GM12878 (cell line): ENCODE measurements around the gene MPEG1. TPM values are rescaled to one million over a fixed set of nuclear protein-coding genes. Genes with fewer than 3 reads are reported as not detected.

Experiments
- ATF7 ChIP-seq: fragments of 450-650 bp; IDR thresholded peaks from 2 replicates; pipeline ENCODE4 v1.6.1; 2016; ENCODE audit warnings: low read depth, mild to moderate bottlenecking
- CBX3 ChIP-seq: fragments of 200-600 bp; sonication (generic); IDR thresholded peaks from 2 replicates; pipeline ENCODE4 v1.6.1; 2016; ENCODE audit warnings: low read depth, borderline replicate concordance
- EGR1 ChIP-seq, 2 experiments: IDR thresholded peaks; 1 replicate in 1 of 2; 2 replicates in 1 of 2; pipeline ENCODE4 v1.6.1; 2011 to 2012; ENCODE audit warnings: low read depth in 2 of 2, low read length in 2 of 2, borderline replicate concordance in 1 of 2, mild to moderate bottlenecking in 1 of 2, moderate library complexity in 1 of 2
- ESRRA ChIP-seq: IDR thresholded peaks from 2 replicates; pipeline ENCODE4 v1.6.1; 2012; ENCODE audit warnings: mild to moderate bottlenecking, low read length, improper control_type of control experiment
- IKZF2 ChIP-seq, 2 experiments: fragments of 450-650 bp; IDR thresholded peaks; 2 replicates each; pipeline ENCODE4 v1.6.1; 2017; ENCODE audit warnings: mild to moderate bottlenecking in 2 of 2, moderate library complexity in 2 of 2
- LARP7 ChIP-seq: fragments of 450-650 bp; IDR thresholded peaks from 2 replicates; pipeline ENCODE4 v1.6.1; 2017; ENCODE audit warnings: mild to moderate bottlenecking
- MEF2A ChIP-seq: IDR thresholded peaks from 2 replicates; pipeline ENCODE4 v1.6.1; 2011; ENCODE audit warnings: low read depth, mild to moderate bottlenecking, low read length, moderate library complexity; ENCODE audit not compliant: insufficient read depth
- MTA2 ChIP-seq: fragments of 450-650 bp; IDR thresholded peaks from 2 replicates; pipeline ENCODE4 v1.6.1; 2016; ENCODE audit warnings: low read depth, mild to moderate bottlenecking, moderate library complexity
- MXI1 ChIP-seq: fragments of 150-350 bp; IDR thresholded peaks from 2 replicates; pipeline ENCODE4 v1.6.1; 2011; ENCODE audit warnings: low read depth, mild to moderate bottlenecking, inconsistent platforms, low read length, improper control_type of control experiment
- MYC ChIP-seq: IDR thresholded peaks from 2 replicates; pipeline ENCODE4 v1.6.1; 2011; ENCODE audit warnings: mild to moderate bottlenecking, low read length, moderate library complexity, inconsistent platforms; ENCODE audit not compliant: insufficient read depth, insufficient replicate concordance, insufficient read length, severe bottlenecking
- NBN ChIP-seq: fragments of 450-650 bp; IDR thresholded peaks from 2 replicates; pipeline ENCODE4 v1.6.1; 2016
- NFYB ChIP-seq: IDR thresholded peaks from 2 replicates; pipeline ENCODE4 v1.6.1; 2011; ENCODE audit warnings: low read depth, mild to moderate bottlenecking, low read length, improper control_type of control experiment, moderate library complexity; ENCODE audit not compliant: insufficient read depth
- NR2C1 ChIP-seq: fragments of 450-650 bp; IDR thresholded peaks from 2 replicates; pipeline ENCODE4 v1.6.1; 2017; ENCODE audit warnings: antibody characterized with exemption, mild to moderate bottlenecking, moderate library complexity
- NR2C2 ChIP-seq: IDR thresholded peaks from 2 replicates; pipeline ENCODE4 v1.6.1; 2011; ENCODE audit warnings: borderline replicate concordance, low read depth; ENCODE audit not compliant: control insufficient read depth, insufficient read length
- PBX3 ChIP-seq: IDR thresholded peaks from 2 replicates; pipeline ENCODE4 v1.6.1; 2011; ENCODE audit warnings: mild to moderate bottlenecking, low read depth, low read length, moderate library complexity; ENCODE audit not compliant: insufficient replicate concordance
- SIN3A ChIP-seq: IDR thresholded peaks from 2 replicates; pipeline ENCODE4 v1.6.1; 2012; ENCODE audit warnings: low read depth, low read length, improper control_type of control experiment
- SREBF2 ChIP-seq: IDR thresholded peaks from 2 replicates; pipeline ENCODE4 v1.6.1; 2012; ENCODE audit warnings: mild to moderate bottlenecking, low read length
- TCF7 ChIP-seq: IDR thresholded peaks from 2 replicates; pipeline ENCODE4 v1.6.1; 2014; ENCODE audit warnings: antibody characterized with exemption, borderline replicate concordance
- ZNF274 ChIP-seq: IDR thresholded peaks from one replicate; pipeline ENCODE4 v1.8.0; 2011; ENCODE audit not compliant: insufficient read length, insufficient read depth
- polyA plus RNA-seq, 11 experiments: library from polyadenylated mRNA; depleted of rRNA in 4 of 11; unstranded in 6 of 11; stranded (reverse) in 5 of 11; fragments of >200 nt; fragmentation: Nextera tagmentation in 4 of 11; fragmentation: Illumina TruSeq in 1 of 11; extraction: Ambion mirVana in 4 of 11; extraction: Trizol in 1 of 11; gene quantifications; 1 replicate in 1 of 11; 2 replicates in 10 of 11; pipeline versions ENCODE4 v1.2.1 to v1.2.3, GENCODE V29; 2011 to 2016; ENCODE audit warnings: inconsistent platforms in 2 of 11, missing spikeins in 2 of 11, low read depth in 1 of 11
- total RNA-seq, 4 experiments: library from RNA; depleted of rRNA in 3 of 4; stranded (reverse); fragments of >200 nt in 3 of 4; fragmentation: Illumina TruSeq in 1 of 4; extraction: Trizol in 1 of 4; gene quantifications; 2 replicates each; pipeline versions ENCODE4 v1.2.1 to v1.2.3, GENCODE V29; 2013 to 2021
- TF ChIP-seq, protein P1 (sequence below), 3 experiments: IDR thresholded peaks in 2 of 3; conservative IDR thresholded peaks in 1 of 3; 2 replicates each; pipeline ENCODE4 v1.5.1; 2011; ENCODE audit warnings: low read depth in 3 of 3, low read length in 3 of 3, mild to moderate bottlenecking in 3 of 3, control low read depth in 2 of 3, moderate library complexity in 2 of 3, inconsistent platforms in 1 of 3, mixed read lengths in 1 of 3; ENCODE audit not compliant: control insufficient read depth in 2 of 3, insufficient read depth in 1 of 3; ENCODE audit errors: extremely low read depth in 1 of 3
- TF ChIP-seq, protein P2 (sequence below): fragments of 450-650 bp; IDR thresholded peaks from 2 replicates; pipeline ENCODE4 v1.6.1; 2017; ENCODE audit warnings: mild to moderate bottlenecking, low read depth, inconsistent platforms; ENCODE audit not compliant: poor library complexity, severe bottlenecking
- TF ChIP-seq, protein P3 (sequence below): fragments of 450-650 bp; IDR thresholded peaks from 2 replicates; pipeline ENCODE4 v1.6.1; 2018; ENCODE audit warnings: borderline replicate concordance, mild to moderate bottlenecking; ENCODE audit not compliant: partially characterized antibody

MPEG1 gene
- total and polyA plus RNA-seq, 10 of the 15 experiments (the other 5 are each of a cell fraction or from before 2014, with no cell fraction given) = 1.3 to 15.6 (median 11.7) TPM; not detected in 1

GRCh38 chr11:59212744-59213631 lies at the start of gene MPEG1 (continued):
- TF ChIP-seq, protein P1, sequence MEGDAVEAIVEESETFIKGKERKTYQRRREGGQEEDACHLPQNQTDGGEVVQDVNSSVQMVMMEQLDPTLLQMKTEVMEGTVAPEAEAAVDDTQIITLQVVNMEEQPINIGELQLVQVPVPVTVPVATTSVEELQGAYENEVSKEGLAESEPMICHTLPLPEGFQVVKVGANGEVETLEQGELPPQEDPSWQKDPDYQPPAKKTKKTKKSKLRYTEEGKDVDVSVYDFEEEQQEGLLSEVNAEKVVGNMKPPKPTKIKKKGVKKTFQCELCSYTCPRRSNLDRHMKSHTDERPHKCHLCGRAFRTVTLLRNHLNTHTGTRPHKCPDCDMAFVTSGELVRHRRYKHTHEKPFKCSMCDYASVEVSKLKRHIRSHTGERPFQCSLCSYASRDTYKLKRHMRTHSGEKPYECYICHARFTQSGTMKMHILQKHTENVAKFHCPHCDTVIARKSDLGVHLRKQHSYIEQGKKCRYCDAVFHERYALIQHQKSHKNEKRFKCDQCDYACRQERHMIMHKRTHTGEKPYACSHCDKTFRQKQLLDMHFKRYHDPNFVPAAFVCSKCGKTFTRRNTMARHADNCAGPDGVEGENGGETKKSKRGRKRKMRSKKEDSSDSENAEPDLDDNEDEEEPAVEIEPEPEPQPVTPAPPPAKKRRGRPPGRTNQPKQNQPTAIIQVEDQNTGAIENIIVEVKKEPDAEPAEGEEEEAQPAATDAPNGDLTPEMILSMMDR (IDR thresholded peaks at IDR 0.05 in 2 of 3, conservative IDR thresholded peaks at IDR 0.05 in 1 of 3; ENCODE audit: control insufficient read depth in 2 of 3, extremely low read depth in 1 of 3, insufficient read depth in 1 of 3, low read depth in 3 of 3, low read length in 3 of 3) = no peak
- TF ChIP-seq IKZF2 (IDR thresholded peaks at IDR 0.05) (peak; percentile 61 to 65; a peak in 3 of 4 replicates), CBX3 (no peak), SREBF2 (no peak), NR2C1 (no peak), MEF2A (no peak), PBX3 (no peak), NBN (0 out of 2 replicates have a peak, but pooled peaks have one; percentile 20), LARP7 (no peak), ATF7 (no peak), NR2C2 (no peak), EGR1 (IDR thresholded peaks at IDR 0.05; ENCODE audit: borderline replicate concordance in 1 of 2, low read depth in 2 of 2, low read length in 2 of 2) (0 out of 3 replicates have a peak, but pooled peaks of 1 of the 2 experiments have one; percentile 2), ESRRA (no peak), MYC (no peak), MTA2 (peak; percentile 55), TCF7 (no peak), SIN3A (no peak), ZNF274 (no peak), MXI1 (no peak), NFYB (no peak)
- TF ChIP-seq, protein P2, sequence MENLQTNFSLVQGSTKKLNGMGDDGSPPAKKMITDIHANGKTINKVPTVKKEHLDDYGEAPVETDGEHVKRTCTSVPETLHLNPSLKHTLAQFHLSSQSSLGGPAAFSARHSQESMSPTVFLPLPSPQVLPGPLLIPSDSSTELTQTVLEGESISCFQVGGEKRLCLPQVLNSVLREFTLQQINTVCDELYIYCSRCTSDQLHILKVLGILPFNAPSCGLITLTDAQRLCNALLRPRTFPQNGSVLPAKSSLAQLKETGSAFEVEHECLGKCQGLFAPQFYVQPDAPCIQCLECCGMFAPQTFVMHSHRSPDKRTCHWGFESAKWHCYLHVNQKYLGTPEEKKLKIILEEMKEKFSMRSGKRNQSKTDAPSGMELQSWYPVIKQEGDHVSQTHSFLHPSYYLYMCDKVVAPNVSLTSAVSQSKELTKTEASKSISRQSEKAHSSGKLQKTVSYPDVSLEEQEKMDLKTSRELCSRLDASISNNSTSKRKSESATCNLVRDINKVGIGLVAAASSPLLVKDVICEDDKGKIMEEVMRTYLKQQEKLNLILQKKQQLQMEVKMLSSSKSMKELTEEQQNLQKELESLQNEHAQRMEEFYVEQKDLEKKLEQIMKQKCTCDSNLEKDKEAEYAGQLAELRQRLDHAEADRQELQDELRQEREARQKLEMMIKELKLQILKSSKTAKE = no peak
- TF ChIP-seq, protein P3, sequence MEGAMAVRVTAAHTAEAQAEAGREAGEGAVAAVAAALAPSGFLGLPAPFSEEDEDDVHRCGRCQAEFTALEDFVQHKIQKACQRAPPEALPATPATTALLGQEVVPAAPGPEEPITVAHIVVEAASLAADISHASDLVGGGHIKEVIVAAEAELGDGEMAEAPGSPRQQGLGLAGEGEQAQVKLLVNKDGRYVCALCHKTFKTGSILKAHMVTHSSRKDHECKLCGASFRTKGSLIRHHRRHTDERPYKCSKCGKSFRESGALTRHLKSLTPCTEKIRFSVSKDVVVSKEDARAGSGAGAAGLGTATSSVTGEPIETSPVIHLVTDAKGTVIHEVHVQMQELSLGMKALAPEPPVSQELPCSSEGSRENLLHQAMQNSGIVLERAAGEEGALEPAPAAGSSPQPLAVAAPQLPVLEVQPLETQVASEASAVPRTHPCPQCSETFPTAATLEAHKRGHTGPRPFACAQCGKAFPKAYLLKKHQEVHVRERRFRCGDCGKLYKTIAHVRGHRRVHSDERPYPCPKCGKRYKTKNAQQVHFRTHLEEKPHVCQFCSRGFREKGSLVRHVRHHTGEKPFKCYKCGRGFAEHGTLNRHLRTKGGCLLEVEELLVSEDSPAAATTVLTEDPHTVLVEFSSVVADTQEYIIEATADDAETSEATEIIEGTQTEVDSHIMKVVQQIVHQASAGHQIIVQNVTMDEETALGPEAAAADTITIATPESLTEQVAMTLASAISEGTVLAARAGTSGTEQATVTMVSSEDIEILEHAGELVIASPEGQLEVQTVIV = no peak
